ENCODE results near the gene HOXC9.

HOXC9 gene

GRCh38 chr12:53973236-53974042 is 26.5 kb upstream of the HOXC9 start:
- TF ChIP-seq POLR2A (IDR thresholded peaks at IDR 0.05; ENCODE audit: extremely low read depth, insufficient read length) (no peak), MYC (IDR thresholded peaks at IDR 0.05; ENCODE audit: low read depth, low read length) (no peak), MAX (IDR thresholded peaks at IDR 0.05; ENCODE audit: low read depth, low read length) (no peak), CTCF (IDR thresholded peaks at IDR 0.05; ENCODE audit: low read depth, low read length) (no peak)
- peak overlapping the region; percentile 66 for H3K4me3 ChIP-seq (ENCODE audit: low read depth, low read length)
- peak; percentile 58 for DNase-seq (ENCODE audit: low read depth)

- TF ChIP-seq MAX (IDR thresholded peaks at IDR 0.05; ENCODE audit: low read depth, low read length) (peak; percentile 6; the same call in 1 of the 2 replicates), MYC (IDR thresholded peaks at IDR 0.05; ENCODE audit: low read depth, low read length) (0 out of 2 replicates have a peak, but pooled peaks have one; percentile 6), CTCF (IDR thresholded peaks at IDR 0.05; ENCODE audit: low read depth, low read length) (no peak), POLR2A (IDR thresholded peaks at IDR 0.05; ENCODE audit: extremely low read depth, insufficient read length) (peak; percentile 51)
- peak; percentile 76 for DNase-seq (ENCODE audit: low read depth)
- peak within 1 kb of the TSS; percentile 66 for H3K4me3 ChIP-seq (ENCODE audit: low read depth, low read length)
Observed at GRCh38 chr12:53974084-53975063, 25.6 kb upstream of the HOXC9 start, which contains the start of gene HOTAIR. HOTAIR (minus strand) TSS chr12:53974954.

- H3K4me3 ChIP-seq (ENCODE audit: low read depth, low read length) = no peak overlapping the region
- DNase-seq (ENCODE audit: low read depth) = no peak
- TF ChIP-seq CTCF (IDR thresholded peaks at IDR 0.05; ENCODE audit: low read depth, low read length) = no peak
- no peak for TF ChIP-seq MYC (IDR thresholded peaks at IDR 0.05; ENCODE audit: low read depth, low read length)
- no peak for TF ChIP-seq MAX (IDR thresholded peaks at IDR 0.05; ENCODE audit: low read depth, low read length)
- no peak for TF ChIP-seq POLR2A (IDR thresholded peaks at IDR 0.05; ENCODE audit: extremely low read depth, insufficient read length)
Observed at GRCh38 chr12:53975064-53975471, 24.9 kb upstream of the HOXC9 start.

- no peak for DNase-seq (ENCODE audit: low read depth)
- H3K4me3 ChIP-seq (ENCODE audit: low read depth, low read length) = no peak overlapping the region
- no peak for TF ChIP-seq MYC (IDR thresholded peaks at IDR 0.05; ENCODE audit: low read depth, low read length)
- no peak for TF ChIP-seq POLR2A (IDR thresholded peaks at IDR 0.05; ENCODE audit: extremely low read depth, insufficient read length)
- TF ChIP-seq CTCF (IDR thresholded peaks at IDR 0.05; ENCODE audit: low read depth, low read length) = no peak
- no peak for TF ChIP-seq MAX (IDR thresholded peaks at IDR 0.05; ENCODE audit: low read depth, low read length)
Observed at GRCh38 chr12:53975479-53976152, 24.3 kb upstream of the HOXC9 start.

GRCh38 chr12:53976172-53976822 is 23.7 kb upstream of the HOXC9 start:
- TF ChIP-seq POLR2A (IDR thresholded peaks at IDR 0.05; ENCODE audit: extremely low read depth, insufficient read length) (no peak), MAX (IDR thresholded peaks at IDR 0.05; ENCODE audit: low read depth, low read length) (no peak), CTCF (IDR thresholded peaks at IDR 0.05; ENCODE audit: low read depth, low read length) (no peak), MYC (IDR thresholded peaks at IDR 0.05; ENCODE audit: low read depth, low read length) (no peak)
- DNase-seq (ENCODE audit: low read depth) = no peak
- H3K4me3 ChIP-seq (ENCODE audit: low read depth, low read length) = no peak overlapping the region
